Measurements from ENCODE around the gene ROCK2.

Gene ROCK2

GRCh38 chr2:11375689-11376027 is 31.2 kb upstream of the ROCK2 start:
- H3K27ac ChIP-seq = no peak overlapping the region

GRCh38 chr2:11375025-11375688 is 30.7 kb upstream of the ROCK2 start:
- TF ChIP-seq, protein P1, sequence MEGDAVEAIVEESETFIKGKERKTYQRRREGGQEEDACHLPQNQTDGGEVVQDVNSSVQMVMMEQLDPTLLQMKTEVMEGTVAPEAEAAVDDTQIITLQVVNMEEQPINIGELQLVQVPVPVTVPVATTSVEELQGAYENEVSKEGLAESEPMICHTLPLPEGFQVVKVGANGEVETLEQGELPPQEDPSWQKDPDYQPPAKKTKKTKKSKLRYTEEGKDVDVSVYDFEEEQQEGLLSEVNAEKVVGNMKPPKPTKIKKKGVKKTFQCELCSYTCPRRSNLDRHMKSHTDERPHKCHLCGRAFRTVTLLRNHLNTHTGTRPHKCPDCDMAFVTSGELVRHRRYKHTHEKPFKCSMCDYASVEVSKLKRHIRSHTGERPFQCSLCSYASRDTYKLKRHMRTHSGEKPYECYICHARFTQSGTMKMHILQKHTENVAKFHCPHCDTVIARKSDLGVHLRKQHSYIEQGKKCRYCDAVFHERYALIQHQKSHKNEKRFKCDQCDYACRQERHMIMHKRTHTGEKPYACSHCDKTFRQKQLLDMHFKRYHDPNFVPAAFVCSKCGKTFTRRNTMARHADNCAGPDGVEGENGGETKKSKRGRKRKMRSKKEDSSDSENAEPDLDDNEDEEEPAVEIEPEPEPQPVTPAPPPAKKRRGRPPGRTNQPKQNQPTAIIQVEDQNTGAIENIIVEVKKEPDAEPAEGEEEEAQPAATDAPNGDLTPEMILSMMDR (conservative IDR thresholded peaks at IDR 0.05) = no peak
- no peak for TF ChIP-seq ZFX (IDR thresholded peaks at IDR 0.05)
- no peak overlapping the region; the same call in 1 of the 2 replicates for H3K27ac ChIP-seq

More at GRCh38 chr2:11375689-11376027, 31.2 kb upstream of the ROCK2 start:
- TF ChIP-seq ZFX (IDR thresholded peaks at IDR 0.05) = no peak
- TF ChIP-seq, protein P1 (conservative IDR thresholded peaks at IDR 0.05) = no peak

GRCh38 chr2:11373096-11373495 is 28.7 kb upstream of the ROCK2 start:
- no peak overlapping the region for H3K27ac ChIP-seq
- no peak for TF ChIP-seq ZFX (IDR thresholded peaks at IDR 0.05)
- TF ChIP-seq, protein P1 (conservative IDR thresholded peaks at IDR 0.05) = no peak

DNA sequence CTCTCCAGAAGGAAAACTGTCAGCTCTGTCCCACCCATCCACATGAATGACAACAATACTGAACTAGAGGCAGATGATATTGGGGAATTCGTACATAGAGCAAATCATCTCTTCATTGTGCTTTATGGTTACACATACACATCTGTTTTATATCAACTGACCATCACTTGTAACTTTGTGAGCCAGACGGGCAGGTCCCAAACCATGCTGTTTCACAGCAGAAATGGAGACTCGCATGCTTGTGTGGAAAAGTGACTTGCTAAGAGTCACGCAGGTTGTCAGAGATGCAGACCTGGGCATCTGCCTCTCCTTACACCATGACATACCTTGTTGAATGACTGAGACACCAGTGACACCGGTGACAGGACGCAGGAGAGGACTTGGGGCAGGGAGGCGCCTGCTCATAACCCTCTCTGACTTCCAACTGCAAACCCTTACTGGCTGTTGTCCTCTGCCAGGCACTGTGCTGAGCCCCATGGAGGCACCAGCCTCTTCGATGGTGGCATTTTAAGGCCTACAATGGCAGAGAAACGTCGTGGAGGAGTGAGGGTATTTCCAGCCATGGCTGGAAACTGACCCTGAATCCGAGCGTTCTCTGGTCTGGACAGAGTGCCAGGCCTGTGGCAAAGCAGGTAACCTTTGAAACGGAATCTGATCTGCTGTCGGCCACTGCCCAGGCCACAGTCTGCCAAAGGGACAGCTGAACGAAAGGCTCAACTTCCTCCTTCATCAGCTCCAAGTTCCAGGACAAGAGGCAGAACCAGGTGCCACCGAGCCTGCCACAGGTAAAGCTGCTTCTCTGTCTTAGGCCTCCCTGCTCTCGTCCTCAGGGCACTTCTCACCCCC is 26.9 kb upstream of the ROCK2 start:
- H3K27ac ChIP-seq = peak overlapping the region; percentile 14
- no peak for TF ChIP-seq ZFX (IDR thresholded peaks at IDR 0.05)
- TF ChIP-seq, protein P1 (conservative IDR thresholded peaks at IDR 0.05) = no peak

- TF ChIP-seq, protein P1 (conservative IDR thresholded peaks at IDR 0.05) = no peak
- H3K27ac ChIP-seq = peak overlapping the region; percentile 14
Measured at GRCh38 chr2:11370377-11371091, 26.1 kb upstream of the ROCK2 start.

GRCh38 chr2:11368059-11368572 is 23.7 kb upstream of the ROCK2 start:
- H3K27ac ChIP-seq = no peak overlapping the region
- TF ChIP-seq, protein P1 (conservative IDR thresholded peaks at IDR 0.05) = no peak
- TF ChIP-seq ZFX (IDR thresholded peaks at IDR 0.05) = no peak

Data from C4-2B (cell line).